GM12801 (cell line): ENCODE data around the gene ZC3H7B.

ENCODE experiments used
- CTCF ChIP-seq: IDR thresholded peaks from one replicate; pipeline ENCODE4 v1.5.1; 2011; ENCODE audit warnings: control low read depth; ENCODE audit not compliant: insufficient read length; ENCODE audit errors: extremely low read depth

ZC3H7B gene

GRCh38 chr22:41274856-41275255, 26.5 kb upstream of the ZC3H7B start:
- TF ChIP-seq CTCF = no peak

GRCh38 chr22:41280065-41280464, 21.3 kb upstream of the ZC3H7B start:
- no peak for TF ChIP-seq CTCF

- no peak for TF ChIP-seq CTCF
Observed at GRCh38 chr22:41280854-41281253, 20.5 kb upstream of the ZC3H7B start.

- TF ChIP-seq CTCF = no peak
Observed at GRCh38 chr22:41284465-41284864, 16.9 kb upstream of the ZC3H7B start.

- no peak for TF ChIP-seq CTCF
Observed at GRCh38 chr22:41285441-41285819, 15.9 kb upstream of the ZC3H7B start.

- no peak for TF ChIP-seq CTCF
Observed at GRCh38 chr22:41285820-41286638, 15.3 kb upstream of the ZC3H7B start, which contains the start of gene RANGAP1. Gene RANGAP1, minus strand, starts transcription at chr22:41286187. Its CDS starts 5,143 bp downstream, at chr22:41281044.

GRCh38 chr22:41286639-41287091, 14.7 kb upstream of the ZC3H7B start:
- no peak for TF ChIP-seq CTCF
